ENCODE results near the gene UBC.
"Not testable (repeated sequence)": the region's sequence is repeated elsewhere in the genome, so short reads cannot be mapped to it uniquely, and the experiment has no call there.

UBC gene

DNA sequence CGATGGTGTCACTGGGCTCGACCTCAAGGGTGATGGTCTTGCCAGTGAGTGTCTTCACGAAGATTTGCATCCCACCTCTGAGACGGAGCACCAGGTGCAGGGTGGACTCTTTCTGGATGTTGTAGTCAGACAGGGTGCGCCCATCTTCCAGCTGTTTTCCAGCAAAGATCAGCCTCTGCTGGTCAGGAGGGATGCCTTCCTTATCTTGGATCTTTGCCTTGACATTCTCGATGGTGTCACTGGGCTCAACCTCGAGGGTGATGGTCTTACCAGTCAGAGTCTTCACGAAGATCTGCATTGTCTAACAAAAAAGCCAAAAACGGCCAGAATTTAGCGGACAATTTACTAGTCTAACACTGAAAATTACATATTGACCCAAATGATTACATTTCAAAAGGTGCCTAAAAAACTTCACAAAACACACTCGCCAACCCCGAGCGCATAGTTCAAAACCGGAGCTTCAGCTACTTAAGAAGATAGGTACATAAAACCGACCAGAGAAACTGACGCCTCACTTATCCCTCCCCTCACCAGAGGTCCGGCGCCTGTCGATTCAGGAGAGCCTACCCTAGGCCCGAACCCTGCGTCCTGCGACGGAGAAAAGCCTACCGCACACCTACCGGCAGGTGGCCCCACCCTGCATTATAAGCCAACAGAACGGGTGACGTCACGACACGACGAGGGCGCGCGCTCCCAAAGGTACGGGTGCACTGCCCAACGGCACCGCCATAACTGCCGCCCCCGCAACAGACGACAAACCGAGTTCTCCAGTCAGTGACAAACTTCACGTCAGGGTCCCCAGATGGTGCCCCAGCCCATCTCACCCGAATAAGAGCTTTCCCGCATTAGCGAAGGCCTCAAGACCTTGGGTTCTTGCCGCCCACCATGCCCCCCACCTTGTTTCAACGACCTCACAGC, 717 bp downstream of the UBC start:
- TF ChIP-seq, protein P1, sequence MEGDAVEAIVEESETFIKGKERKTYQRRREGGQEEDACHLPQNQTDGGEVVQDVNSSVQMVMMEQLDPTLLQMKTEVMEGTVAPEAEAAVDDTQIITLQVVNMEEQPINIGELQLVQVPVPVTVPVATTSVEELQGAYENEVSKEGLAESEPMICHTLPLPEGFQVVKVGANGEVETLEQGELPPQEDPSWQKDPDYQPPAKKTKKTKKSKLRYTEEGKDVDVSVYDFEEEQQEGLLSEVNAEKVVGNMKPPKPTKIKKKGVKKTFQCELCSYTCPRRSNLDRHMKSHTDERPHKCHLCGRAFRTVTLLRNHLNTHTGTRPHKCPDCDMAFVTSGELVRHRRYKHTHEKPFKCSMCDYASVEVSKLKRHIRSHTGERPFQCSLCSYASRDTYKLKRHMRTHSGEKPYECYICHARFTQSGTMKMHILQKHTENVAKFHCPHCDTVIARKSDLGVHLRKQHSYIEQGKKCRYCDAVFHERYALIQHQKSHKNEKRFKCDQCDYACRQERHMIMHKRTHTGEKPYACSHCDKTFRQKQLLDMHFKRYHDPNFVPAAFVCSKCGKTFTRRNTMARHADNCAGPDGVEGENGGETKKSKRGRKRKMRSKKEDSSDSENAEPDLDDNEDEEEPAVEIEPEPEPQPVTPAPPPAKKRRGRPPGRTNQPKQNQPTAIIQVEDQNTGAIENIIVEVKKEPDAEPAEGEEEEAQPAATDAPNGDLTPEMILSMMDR (IDR thresholded peaks at IDR 0.05; ENCODE audit: low read length, missing control alignments), result peak; percentile 41
- DNase-seq (ENCODE audit: low read depth), result peak; percentile 74
- peak overlapping the region; percentile 100 for H3K4me3 ChIP-seq (replicated peaks; ENCODE audit: low read depth, low read length)

- not testable (repeated sequence) for DNase-seq (ENCODE audit: low read depth)
- peak overlapping the region; percentile 100 for H3K4me3 ChIP-seq (replicated peaks; ENCODE audit: low read depth, low read length)
Measured at GRCh38 chr12:124912529-124913287, 1.7 kb downstream of the UBC start.

DNA sequence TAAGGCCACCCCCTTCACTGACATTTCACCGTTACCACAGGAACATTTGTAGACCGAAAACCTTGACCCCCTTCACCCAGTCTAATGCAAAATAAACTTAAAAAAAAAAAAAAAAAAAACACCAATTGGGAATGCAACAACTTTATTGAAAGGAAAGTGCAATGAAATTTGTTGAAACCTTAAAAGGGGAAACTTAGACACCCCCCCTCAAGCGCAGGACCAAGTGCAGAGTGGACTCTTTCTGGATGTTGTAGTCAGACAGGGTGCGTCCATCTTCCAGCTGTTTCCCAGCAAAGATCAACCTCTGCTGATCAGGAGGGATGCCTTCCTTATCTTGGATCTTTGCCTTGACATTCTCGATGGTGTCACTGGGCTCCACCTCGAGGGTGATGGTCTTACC, 2.9 kb downstream of the UBC start:
- not testable (repeated sequence) for DNase-seq (ENCODE audit: low read depth)
- peak overlapping the region; percentile 54 for H3K4me3 ChIP-seq (replicated peaks; ENCODE audit: low read depth, low read length)

DNA sequence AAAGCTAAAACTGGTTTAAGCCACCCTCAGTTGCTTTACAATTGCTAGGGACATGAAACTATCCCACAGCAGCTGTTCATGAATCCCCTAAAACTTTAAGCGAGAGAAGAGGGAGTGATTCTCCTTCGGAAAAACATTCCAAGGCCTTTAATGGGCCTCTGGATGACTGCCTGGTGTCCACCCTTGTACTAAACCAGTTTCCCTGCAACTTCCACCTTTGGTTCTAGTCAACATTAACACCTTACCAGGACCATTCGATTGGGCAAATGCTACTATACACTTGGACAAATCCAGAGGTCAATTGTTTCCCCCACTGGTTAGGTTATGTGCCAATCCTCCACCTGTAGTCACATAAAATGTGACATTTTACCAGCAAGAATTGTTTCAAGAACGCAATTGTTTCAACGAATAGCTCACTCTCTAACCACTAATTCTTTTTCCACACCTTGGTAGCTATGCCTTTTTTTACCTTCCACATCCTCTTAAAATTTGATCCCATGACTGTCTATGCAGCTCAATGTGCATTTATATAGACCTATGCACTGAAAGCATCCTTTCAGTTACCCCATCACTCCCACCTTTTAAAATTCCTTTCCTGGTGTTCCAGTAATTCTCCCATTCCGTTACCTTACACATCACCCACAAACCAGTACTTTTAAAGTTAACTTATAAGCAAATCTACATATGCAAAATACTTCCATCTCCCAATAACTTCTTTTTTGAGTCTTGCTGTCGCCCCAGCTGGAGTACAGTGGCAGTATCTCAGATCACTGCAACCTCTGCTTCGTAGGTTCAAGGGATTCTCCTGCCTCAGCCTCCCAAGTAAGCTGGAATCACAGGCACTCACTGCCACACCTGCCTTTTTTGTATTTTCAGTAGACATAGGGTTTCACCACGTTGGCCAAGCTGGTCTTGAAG, 3.6 kb downstream of the UBC start:
- H3K4me3 ChIP-seq (replicated peaks; ENCODE audit: low read depth, low read length), result peak overlapping the region; percentile 54
- peak; percentile 52 for DNase-seq (ENCODE audit: low read depth)
- TF ChIP-seq, protein P1 (IDR thresholded peaks at IDR 0.05; ENCODE audit: low read length, missing control alignments), result no peak

DNA sequence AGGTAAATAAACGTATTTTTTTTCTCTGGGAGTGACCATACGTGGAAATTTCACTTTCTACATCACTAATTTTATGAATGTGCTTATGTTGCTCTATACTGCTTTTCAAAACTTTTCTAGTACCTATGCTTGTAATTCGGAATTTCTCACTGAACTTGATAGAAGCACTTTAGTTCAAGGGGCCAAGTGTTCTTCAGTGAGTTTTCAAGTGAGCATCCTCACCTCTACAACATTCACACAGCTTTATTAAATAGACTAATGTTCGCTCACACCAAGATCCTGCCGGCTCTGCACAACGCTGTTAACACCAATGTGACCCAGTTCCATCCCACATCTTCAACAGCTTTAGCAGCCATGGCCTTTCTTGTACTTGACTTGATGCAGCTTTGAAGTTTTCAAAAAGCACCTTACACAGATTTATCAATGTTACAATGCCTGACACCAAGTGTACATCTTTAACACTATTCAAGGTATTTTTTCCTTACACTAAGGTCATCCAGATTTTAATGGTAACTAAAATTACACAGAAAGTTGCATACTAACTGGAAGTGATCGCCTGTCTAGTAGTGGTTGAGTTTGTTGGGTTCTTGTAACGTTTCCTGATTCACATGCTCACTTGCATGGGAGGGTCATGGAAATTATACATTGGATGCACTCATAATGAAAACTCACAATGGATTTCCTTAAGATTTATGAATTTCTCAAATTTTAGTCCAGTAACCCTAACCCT, 4.5 kb downstream of the UBC start:
- H3K4me3 ChIP-seq (replicated peaks; ENCODE audit: low read depth, low read length), result peak overlapping the region; percentile 54
- peak; percentile 54 for DNase-seq (ENCODE audit: low read depth)
- TF ChIP-seq, protein P1 (IDR thresholded peaks at IDR 0.05; ENCODE audit: low read length, missing control alignments), result no peak

DNA sequence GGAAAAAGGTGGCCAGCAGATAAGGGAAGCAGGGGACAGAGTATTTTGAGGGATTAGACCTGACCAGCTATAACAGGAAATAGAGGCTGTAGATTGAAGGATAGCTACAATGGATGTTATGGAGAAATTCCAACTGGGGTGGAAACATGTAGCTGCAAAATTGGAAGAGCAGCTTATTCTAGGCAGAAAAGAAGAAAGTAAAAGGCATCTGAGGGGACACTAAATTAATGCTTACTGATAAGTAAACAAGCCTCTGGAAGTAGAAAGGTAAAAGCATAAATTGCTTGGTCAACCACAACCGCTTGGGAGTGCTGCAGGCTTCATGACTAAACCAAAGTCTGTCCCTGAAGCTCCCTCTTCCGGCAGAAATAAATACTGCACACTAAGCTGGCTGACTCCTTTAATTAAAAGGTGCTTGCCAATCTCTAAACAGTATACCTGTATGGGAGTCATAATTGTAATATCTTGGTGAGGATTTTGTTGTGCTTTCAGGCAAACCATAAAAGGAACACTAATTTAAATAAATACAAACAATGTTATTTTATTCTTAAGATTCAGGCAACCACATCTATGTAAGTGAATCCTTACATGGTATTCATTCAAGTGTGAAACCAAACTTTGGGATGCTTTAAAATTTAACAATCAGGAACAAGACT, 7.7 kb downstream of the UBC start:
- TF ChIP-seq, protein P1 (IDR thresholded peaks at IDR 0.05; ENCODE audit: low read length, missing control alignments), result peak; percentile 100
- peak; percentile 94 for DNase-seq (ENCODE audit: low read depth)
- no peak overlapping the region for H3K4me3 ChIP-seq (replicated peaks; ENCODE audit: low read depth, low read length)

Measured in fibroblast of pulmonary artery (primary cell).